ENCODE data around the gene INHBB.

DNA sequence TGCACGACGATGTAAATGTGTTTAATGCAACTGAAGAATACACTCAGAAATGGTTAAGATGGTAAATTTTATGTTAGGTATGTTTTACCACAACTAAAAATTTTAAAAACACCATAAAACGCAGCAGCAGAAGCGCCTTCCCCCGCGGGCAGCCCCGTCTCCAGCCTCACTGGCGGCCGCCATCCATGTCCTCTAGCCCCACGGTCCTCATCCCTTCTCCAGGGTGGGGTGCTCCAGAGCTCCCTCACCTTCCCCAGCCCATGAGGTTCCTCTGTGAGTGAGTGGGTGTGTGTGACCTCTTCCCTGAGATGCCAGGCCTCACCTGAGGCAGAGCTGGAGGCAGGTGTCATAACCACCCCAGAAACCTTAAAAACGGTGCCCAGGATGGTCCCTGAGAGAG lies 17.0 kb downstream of the INHBB start:
- no peak for TF ChIP-seq POLR2A (IDR thresholded peaks at IDR 0.05; ENCODE audit: low read depth, low read length)
- TF ChIP-seq SPI1 (IDR thresholded peaks at IDR 0.05; ENCODE audit: low read depth, low read length), result no peak
- no peak for TF ChIP-seq POLR2AphosphoS5 (IDR thresholded peaks at IDR 0.05; ENCODE audit: low read depth, low read length)
- TF ChIP-seq TAF1 (IDR thresholded peaks at IDR 0.05; ENCODE audit: low read depth, low read length), result no peak
- no peak for TF ChIP-seq POU2F2 (IDR thresholded peaks at IDR 0.05; ENCODE audit: low read depth, low read length)

All from GM12891 (cell line).